Thoracic aorta (tissue), 2 donors: ENCODE results near the gene SCAF1. TPM values are rescaled to one million over a fixed set of nuclear protein-coding genes. Genes with fewer than 3 reads are reported as not detected.

Experiments
- ATAC-seq: fragments of 150-250 bp; one replicate; pipeline ENCODE4 v1.8.0; 2017; ENCODE audit warnings: low read depth; ENCODE audit not compliant: insufficient number of reproducible peaks, low FRiP score
- DNase-seq: peaks from one replicate; pipeline ENCODE4 v3.0.0-alpha.2; 2020; ENCODE audit warnings: low spot score
- H3K27ac ChIP-seq, 2 donors: fragments of 200-600 bp; sonication (generic); 1 replicate in 1 of 2; 2 replicates in 1 of 2; pipeline ENCODE4 v1.5.1; 2016; ENCODE audit warnings: mild to moderate bottlenecking in 2 of 2, moderate library complexity in 2 of 2
- H3K27me3 ChIP-seq: fragments of 200-600 bp; sonication (generic); replicated peaks from 2 replicates; pipeline ENCODE4 v1.6.0; 2016; ENCODE audit warnings: mild to moderate bottlenecking; ENCODE audit not compliant: insufficient read depth
- H3K36me3 ChIP-seq: fragments of 200-600 bp; sonication (generic); one replicate; pipeline ENCODE4 v1.5.1; 2016
- H3K4me1 ChIP-seq, 2 donors: fragments of 200-600 bp; sonication (generic); 1 replicate in 1 of 2; 2 replicates in 1 of 2; pipeline versions ENCODE4 v1.5.1 to v1.6.0; 2016; ENCODE audit warnings: low read depth in 2 of 2, mild to moderate bottlenecking in 1 of 2; ENCODE audit not compliant: control insufficient read depth in 1 of 2
- H3K4me3 ChIP-seq: fragments of 200-600 bp; sonication (generic); 2 replicates; pipeline ENCODE4 v1.5.1; 2016; ENCODE audit warnings: mild to moderate bottlenecking
- H3K9me3 ChIP-seq: fragments of 200-600 bp; sonication (generic); 2 replicates; pipeline ENCODE4 v1.5.1; 2016
- total RNA-seq, 2 donors: library from RNA; depleted of rRNA; stranded (reverse); fragments of >200 nt; gene quantifications; one replicate each; pipeline versions ENCODE4 v1.1.0 to v1.2.3, GENCODE V29; 2016
- TF ChIP-seq, protein P1 (sequence below): fragments of 200-600 bp; sonication (generic); IDR thresholded peaks from one replicate; pipeline ENCODE4 v1.5.1; 2019; ENCODE audit warnings: antibody characterized with exemption

The SCAF1 gene
- total RNA-seq, 2 donors from 2014 or later = 27.3 to 30.6 TPM

DNA sequence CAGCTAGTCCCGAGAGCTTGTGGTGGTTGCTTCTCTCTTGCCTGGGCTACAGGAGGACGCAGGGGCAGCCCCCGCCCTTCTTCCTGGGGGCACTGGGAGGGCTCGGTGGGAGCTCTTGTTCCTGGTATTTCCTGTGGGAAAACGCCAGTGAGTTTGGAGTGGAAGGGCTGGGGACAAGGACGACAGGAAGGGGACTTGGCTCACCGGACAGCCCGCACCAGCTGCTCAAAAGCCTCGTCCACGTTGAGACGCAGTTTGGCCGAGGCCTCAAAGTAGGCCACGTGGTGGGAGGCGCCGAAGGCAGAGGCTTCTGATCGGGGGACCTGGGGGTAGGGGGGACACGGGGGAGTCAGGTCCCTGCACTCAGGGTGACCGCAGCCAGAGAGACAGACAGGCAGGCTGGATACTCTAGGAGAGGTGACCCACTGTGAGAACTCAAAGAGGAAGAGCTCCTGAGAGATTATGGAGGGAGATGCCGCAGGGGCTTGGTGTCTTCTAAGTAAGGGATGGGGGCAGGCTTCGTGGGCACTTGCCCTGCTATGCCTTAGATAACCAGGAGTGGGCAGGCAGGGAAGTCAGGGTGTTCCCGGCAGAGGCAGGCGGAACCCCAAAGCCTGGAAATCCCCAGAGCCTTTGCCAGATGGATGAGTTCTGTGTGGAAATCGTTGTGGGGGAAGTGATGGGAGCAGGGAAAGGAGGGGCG, 6.3 kb upstream of the SCAF1 start:
- H3K4me1 ChIP-seq = peaks cover 4 to 23% of the 10 kb centered on the region in 2 donors

GRCh38 chr19:49636233-49636932, 5.6 kb upstream of the SCAF1 start:
- TF ChIP-seq, protein P1, sequence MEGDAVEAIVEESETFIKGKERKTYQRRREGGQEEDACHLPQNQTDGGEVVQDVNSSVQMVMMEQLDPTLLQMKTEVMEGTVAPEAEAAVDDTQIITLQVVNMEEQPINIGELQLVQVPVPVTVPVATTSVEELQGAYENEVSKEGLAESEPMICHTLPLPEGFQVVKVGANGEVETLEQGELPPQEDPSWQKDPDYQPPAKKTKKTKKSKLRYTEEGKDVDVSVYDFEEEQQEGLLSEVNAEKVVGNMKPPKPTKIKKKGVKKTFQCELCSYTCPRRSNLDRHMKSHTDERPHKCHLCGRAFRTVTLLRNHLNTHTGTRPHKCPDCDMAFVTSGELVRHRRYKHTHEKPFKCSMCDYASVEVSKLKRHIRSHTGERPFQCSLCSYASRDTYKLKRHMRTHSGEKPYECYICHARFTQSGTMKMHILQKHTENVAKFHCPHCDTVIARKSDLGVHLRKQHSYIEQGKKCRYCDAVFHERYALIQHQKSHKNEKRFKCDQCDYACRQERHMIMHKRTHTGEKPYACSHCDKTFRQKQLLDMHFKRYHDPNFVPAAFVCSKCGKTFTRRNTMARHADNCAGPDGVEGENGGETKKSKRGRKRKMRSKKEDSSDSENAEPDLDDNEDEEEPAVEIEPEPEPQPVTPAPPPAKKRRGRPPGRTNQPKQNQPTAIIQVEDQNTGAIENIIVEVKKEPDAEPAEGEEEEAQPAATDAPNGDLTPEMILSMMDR = no peak
- no peak for ATAC-seq
- peaks cover 11% of the 10 kb centered on the region for H3K36me3 ChIP-seq
- H3K9me3 ChIP-seq = no peaks in the 10 kb centered on the region
- H3K4me1 ChIP-seq = peaks cover 0 to 19% of the 10 kb centered on the region in 2 donors
- DNase-seq = no peak
- no peak overlapping the region for H3K27ac ChIP-seq
- H3K27me3 ChIP-seq = no peaks in the 10 kb centered on the region
- H3K4me3 ChIP-seq = no peak overlapping the region

More for the DNA sequence above, 6.3 kb upstream of the SCAF1 start:
- H3K36me3 ChIP-seq = peaks cover 11% of the 10 kb centered on the region
- DNase-seq = no peak
- H3K27ac ChIP-seq = peak overlapping the region in 1 of 2 donors; percentile 30
- TF ChIP-seq, protein P1 = no peak
- H3K27me3 ChIP-seq = no peaks in the 10 kb centered on the region
- no peak for ATAC-seq
- H3K4me3 ChIP-seq = no peak overlapping the region
- no peaks in the 10 kb centered on the region for H3K9me3 ChIP-seq

DNA sequence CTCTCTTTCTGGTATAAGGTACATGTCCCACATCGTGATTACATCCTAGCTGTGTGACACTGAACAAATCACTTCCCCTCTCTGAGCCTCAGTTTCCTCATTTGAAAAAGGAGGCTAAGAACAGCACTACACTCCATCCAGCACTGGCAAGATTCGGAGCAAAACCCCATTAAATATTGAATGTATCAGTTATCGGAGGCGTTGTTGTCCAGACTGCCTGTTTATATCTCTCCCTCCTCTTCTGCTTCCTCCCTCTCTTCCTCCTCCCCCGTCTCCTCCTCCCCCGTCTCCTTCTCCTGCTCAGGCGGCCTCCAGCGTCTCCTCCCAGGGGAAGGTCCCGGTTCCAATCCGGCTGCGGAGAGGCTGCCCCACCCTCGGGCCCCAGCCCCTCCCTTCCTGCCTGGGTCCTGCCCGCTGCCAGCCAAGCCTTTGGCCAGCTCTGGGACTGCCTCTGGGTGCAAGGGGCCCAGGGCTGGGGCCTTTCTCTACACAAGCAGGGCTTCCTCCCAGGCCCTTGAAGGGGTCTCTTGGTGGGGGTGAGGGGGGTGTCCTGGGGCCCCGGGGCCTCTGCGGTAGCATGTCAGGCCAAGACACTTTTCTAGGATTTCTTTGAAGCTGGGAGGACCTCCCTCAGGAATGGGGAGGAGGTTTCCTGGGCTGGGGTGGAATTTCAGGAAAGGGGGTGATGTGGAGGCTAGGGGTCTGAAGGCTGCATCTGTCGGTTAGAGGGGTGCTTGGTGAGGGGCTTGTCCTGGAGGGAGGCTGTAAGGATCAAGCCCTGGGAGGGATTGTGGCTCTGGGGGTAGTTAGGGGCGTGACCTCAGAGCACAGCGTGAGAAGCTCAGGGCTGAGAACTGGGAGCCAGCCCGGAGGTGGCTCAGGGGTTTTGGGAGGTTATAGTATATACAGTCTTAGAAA, 3.9 kb upstream of the SCAF1 start:
- H3K9me3 ChIP-seq = no peaks in the 10 kb centered on the region
- no peaks in the 10 kb centered on the region for H3K27me3 ChIP-seq
- H3K36me3 ChIP-seq = peaks cover 11% of the 10 kb centered on the region
- DNase-seq = peak; percentile 55
- no peak for ATAC-seq
- TF ChIP-seq, protein P1 = no peak
- H3K27ac ChIP-seq = peak overlapping the region; percentile 97 to 100
- H3K4me1 ChIP-seq = peaks cover 6 to 23% of the 10 kb centered on the region in 2 donors
- peak overlapping the region; percentile 96 for H3K4me3 ChIP-seq

DNA sequence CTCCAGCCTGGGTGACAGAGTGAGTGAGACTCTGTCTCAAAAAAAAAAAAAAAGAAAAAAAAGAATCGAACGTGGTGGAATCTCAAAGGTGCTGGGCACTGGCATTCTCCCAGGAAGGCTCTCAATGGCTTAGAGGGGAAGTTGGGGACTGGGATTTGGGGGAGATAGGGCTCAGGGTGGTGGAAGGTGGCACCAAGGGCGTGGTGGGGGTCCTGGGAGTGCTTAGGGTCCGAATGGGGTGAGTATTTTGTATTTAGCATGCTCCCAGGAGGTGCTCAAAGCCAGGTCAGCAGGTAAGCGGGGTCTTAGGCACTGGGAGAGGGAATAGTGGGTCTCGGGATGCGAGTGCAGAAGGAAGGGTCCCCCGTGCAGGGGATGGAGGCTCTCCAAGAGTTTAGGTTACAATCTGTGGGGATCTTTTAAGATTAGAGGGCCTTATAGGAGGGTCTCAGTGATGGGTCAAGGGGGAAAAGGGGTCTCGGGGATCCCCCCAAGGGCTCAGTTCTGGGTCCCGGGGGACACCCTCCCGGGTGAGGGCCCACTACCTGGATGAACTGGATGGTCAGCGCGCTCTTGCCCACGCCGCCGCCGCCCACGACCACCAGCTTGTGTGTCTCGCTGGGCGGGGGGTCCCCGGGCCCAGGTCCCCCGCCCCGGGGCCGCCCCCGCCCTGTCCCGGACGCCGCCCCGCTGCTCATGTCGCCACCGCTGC, 2.5 kb upstream of the SCAF1 start:
- peak overlapping the region; percentile 96 for H3K4me3 ChIP-seq
- peak overlapping the region; percentile 97 to 100 for H3K27ac ChIP-seq
- ATAC-seq = no peak
- no peaks in the 10 kb centered on the region for H3K27me3 ChIP-seq
- H3K36me3 ChIP-seq = peaks cover 11% of the 10 kb centered on the region
- H3K4me1 ChIP-seq = peaks cover 11 to 38% of the 10 kb centered on the region in 2 donors
- DNase-seq = no peak
- TF ChIP-seq, protein P1 = no peak
- no peaks in the 10 kb centered on the region for H3K9me3 ChIP-seq
